SK-MEL-5 (cell line): Measurements from ENCODE around the gene SKAP1. TPM values are rescaled to one million over a fixed set of nuclear protein-coding genes. Genes with fewer than 3 reads are reported as not detected.

Source experiments
- DNase-seq: peaks from one replicate; pipeline ENCODE4 v3.0.0-alpha.2; 2016; ENCODE audit warnings: low read depth, low spot score
- in situ Hi-C: cut with HindIII; loops from 2 replicates; pipeline ENCODE4 v1.10.0; 2016; ENCODE audit warnings: low sequenced_read_pairs, high pct_unique_total_duplicates, low pct_unique_long_range_greater_than_20kb
- total RNA-seq: library from RNA; depleted of rRNA; stranded (reverse); fragments of >200 nt; shearing (Covaris generic); gene quantifications from 2 replicates; pipeline ENCODE4 v1.2.3, GENCODE V29; 2014

The SKAP1 gene
- total RNA-seq, 1 experiment from 2014 or later, result not detected

DNA sequence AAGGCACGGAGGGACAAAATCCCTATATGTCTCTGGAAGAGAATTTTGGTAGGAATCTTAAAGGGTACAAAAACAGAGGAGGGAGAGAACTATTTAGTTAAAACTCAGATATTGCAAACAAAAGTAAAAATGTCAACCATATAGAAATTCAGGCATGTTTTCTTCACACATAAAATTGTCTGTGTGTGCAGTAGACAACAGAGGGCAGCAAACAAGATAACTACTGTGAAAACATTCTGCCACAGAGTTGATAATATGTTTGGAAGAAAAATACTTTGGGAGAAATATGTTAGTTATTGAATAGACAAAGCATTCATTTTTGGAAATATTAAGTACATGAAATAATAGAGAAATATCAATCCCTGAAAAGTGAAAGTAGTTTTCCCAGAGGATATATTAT is 266.2 kb downstream of the SKAP1 start:
- peak; percentile 26 for DNase-seq
- in situ Hi-C loops, result no loop called here

- no peak for DNase-seq
- in situ Hi-C loops, result no loop called here
Measured at GRCh38 chr17:48162946-48163506, 267.0 kb downstream of the SKAP1 start.

GRCh38 chr17:48162306-48162934 is 267.6 kb downstream of the SKAP1 start:
- in situ Hi-C loops, result no loop called here
- DNase-seq, result no peak

DNA sequence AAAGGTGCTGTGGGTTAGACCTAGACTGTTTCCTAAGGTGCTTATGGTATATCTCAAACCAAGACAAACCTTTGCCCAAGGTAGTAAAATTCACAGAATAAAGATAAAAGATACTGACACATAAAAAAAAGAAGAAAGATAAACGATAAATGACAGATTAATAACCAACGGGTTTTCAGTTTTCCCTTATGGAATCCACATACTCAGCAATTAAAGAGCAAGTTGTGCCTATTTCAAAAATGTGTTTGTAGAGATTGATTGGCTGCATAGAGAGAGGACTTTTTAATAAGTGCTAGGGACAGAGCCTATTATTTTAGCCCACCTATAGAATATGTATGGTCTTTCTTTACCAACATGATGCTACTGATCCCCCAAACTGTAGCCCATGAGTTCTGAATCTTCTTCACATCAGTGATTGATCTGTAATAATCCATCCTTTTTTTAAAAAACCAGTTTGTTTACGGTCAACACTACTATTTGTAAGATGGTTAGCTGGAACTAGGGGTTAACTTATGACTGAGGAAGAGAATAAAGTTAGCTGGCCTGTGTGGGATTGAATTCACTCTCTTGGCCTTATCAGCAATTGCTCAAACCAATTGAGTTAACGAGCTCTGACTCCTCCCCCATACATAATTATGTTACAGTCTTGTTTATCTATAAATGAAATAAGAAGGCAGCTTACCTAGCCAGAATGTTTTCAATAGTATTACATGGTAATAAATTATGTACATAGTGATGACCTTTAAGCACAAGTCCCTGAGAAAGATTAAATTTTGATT is 268.7 kb downstream of the SKAP1 start:
- DNase-seq, result no peak
- in situ Hi-C loops, result no loop called here

GRCh38 chr17:48160177-48161081 is 269.6 kb downstream of the SKAP1 start:
- in situ Hi-C loops, result no loop called here

DNA sequence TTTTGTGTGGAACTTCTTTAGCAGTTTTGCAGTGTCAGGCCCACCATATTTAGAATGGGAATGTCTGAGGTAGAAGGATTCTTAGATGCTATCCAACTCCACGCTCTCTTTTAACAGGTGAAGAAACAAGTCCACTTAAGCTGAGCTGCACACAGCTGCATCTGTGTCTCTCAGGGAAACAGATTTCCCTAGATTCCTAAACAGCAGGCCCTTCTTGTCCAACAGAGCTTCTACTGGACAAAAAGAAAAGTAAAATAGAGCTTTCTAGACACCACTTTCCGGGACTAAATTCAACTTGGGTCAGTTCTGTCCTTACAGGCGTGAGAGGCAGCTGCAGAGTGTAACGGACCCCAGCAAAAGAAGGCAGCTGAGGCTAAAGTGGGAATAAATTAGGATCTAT is 270.8 kb downstream of the SKAP1 start:
- in situ Hi-C loops, result no loop called here
- no peak for DNase-seq

More at GRCh38 chr17:48160177-48161081, 269.6 kb downstream of the SKAP1 start:
- DNase-seq, result no peak

DNA sequence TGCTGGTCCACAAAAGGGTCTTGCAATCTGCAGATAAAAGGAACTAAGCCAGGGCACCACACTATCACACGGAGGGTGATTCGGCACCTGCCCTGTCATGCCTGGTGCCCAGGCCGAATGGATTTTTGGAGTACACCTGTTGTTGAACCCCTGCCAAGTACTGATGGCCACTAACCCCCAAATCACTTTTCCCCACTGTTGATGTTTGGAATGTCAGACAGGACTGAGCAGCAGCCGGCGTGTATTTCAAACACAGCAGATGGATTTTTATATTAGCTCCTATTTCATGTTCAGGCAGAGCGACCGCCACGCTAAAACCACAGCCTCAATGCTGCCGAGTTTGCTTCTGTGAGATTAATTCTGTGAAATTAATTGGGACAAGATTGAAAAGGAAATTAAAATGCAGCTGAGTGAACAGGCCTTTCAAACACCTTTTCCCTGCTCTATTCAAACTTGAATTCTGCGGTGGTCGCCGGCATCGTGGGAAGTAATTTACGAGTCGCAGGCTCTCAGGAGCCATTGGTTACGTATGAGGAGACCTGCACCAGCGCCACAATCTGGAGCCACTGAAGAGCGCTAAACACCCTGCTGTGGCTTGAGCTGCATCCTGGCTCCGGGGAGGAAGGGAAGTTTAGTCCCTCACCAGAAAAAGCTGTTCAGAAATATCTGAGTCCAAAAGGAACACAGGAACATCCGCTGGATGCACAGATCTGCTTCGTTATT is 274.0 kb downstream of the SKAP1 start:
- in situ Hi-C loops, result no loop called here
- DNase-seq, result no peak

DNA sequence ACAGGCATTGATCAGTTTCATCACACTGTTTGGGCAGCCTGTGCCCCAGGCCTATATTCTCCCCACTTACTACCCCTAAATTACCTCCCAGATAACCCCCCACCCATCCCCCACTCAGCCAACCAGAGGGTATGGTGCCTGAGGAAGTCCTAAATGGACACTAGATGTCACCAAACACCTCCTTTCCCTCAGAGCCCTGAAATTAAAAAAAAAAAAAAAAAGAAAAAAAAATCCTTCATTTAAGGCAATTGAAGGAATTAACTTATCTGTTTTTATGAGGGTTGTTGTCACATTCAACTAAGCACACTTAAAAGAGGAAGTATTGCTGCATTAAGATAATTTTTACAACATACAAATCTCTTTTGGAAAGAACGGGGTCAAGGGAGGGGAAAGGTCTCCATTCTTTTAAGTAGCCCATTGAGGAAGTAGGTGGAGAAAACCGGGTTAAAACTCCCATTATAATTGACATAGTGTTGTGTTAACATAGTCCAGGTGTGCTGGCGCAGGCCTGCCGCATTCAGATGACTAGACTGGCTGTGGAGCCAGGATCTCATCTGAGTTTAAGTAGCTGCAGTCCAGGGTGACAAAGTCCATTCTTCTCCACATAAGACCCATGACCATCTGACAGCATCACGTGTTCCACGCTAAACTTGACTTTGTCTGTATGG is 276.2 kb downstream of the SKAP1 start:
- in situ Hi-C loops, result no loop called here
- DNase-seq, result peak; percentile 68

DNA sequence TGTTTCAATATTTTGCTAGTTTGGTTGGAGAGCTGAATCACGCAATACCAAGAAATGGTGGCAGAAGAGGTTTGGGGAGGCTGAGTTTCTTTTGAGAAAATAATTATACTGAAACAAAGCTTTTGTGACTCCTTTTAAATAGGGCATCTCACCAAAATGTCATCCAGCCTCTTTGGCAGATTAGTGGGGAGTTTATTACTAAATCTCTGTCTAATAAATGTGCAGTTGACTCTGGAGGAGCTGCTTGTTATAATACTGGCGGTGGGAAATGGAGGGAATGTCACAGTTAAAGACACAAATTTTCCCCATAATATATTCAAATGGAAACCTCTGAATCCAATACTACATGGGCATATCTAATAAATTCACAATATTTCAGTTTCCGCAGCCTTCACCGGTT is 277.7 kb downstream of the SKAP1 start:
- in situ Hi-C loops, result no loop called here
- no peak for DNase-seq

DNA sequence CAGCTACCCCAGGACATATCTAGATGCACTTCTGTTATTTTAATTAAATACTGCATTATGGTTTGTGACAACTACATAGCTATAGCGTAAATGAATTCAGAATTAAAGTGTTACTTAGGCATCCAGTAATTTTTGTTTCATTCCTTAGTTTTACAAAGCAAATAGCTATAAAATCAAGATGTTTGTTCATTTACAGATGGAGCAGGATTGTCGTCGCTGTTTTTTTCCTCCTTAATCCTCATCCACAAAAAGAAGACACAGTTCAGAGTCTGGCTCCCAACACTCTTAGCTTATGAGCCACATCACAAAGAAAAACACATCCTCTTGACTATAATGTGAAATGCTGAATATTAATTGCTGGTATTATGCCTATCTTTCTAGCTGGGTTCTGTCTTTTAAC is 278.8 kb downstream of the SKAP1 start:
- no peak for DNase-seq
- in situ Hi-C loops, result no loop called here

- in situ Hi-C loops, result no loop called here
- no peak for DNase-seq
Measured at GRCh38 chr17:48150597-48151001, 279.4 kb downstream of the SKAP1 start.

- in situ Hi-C loops, result no loop called here
- DNase-seq, result no peak
Measured at GRCh38 chr17:48149787-48150463, 280.1 kb downstream of the SKAP1 start.

- no peak for DNase-seq
- in situ Hi-C loops, result no loop called here
Measured at GRCh38 chr17:48148854-48149786, 280.9 kb downstream of the SKAP1 start.

DNA sequence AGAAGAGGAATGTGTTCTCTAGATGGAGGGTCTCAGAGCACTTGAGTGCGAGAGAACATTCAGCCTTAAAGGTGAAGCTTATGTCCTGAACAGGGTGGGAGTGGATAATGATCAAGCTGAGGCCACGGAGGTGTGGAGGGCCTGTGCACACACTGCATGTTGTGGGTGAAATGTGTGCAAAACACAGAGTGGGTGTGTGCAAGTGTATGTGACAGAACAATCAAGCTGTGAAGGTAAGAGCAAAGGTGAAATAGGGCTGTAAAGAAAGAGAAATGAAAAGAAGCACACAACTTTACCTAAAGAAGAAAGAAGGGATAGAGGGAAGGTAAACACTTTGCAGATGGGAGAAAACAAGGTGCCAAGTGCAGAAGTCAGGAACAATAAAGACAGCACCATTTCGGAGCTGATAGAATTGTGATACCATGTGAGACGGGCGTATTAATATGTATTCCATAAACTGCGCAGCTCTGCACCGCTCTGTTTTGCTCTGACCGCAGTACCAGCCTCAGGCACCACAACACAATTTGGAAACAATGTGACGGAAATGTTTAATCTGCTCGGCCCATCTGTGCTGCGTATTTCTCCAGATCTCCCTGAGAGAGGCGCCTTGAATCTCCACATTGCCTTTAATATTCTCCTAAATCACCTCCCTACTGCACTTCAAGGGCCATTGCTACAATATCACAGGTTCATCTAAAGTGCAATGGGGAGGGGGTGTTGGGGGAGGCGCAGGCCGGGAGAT is 281.8 kb downstream of the SKAP1 start:
- peak; percentile 48 for DNase-seq
- in situ Hi-C loops, result no loop called here
